Activated CD8-positive, alpha-beta memory T cell treated with anti-CD3 and anti-CD28 coated beads for 48 hours (primary cell): ENCODE results near the gene INPP5J.

Source experiments
- DNase-seq, 3 experiments: peaks; one replicate each; pipeline ENCODE4 v3.0.0-alpha.2; 2020; ENCODE audit warnings: low read depth in 2 of 3, low spot score in 2 of 3

Gene INPP5J

GRCh38 chr22:31123292-31123602, 481 bp downstream of the INPP5J start:
- no peak for DNase-seq

GRCh38 chr22:31124290-31124689, 1.5 kb downstream of the INPP5J start:
- DNase-seq = no peak

- DNase-seq = no peak
These were observed 2.2 kb downstream of the INPP5J start for GRCh38 chr22:31124811-31125465.

GRCh38 chr22:31125521-31126117, 2.9 kb downstream of the INPP5J start:
- DNase-seq = no peak

GRCh38 chr22:31126128-31126868, 3.5 kb downstream of the INPP5J start:
- no peak for DNase-seq

- DNase-seq = no peak
These were observed 4.1 kb downstream of the INPP5J start for GRCh38 chr22:31126869-31127175.

GRCh38 chr22:31127181-31127772, 4.5 kb downstream of the INPP5J start:
- DNase-seq = no peak

- no peak for DNase-seq
These were observed 5.4 kb downstream of the INPP5J start for GRCh38 chr22:31128156-31128555.

GRCh38 chr22:31130873-31131272, 8.1 kb downstream of the INPP5J start:
- no peak for DNase-seq

- no peak for DNase-seq
These were observed 11.1 kb downstream of the INPP5J start for GRCh38 chr22:31133911-31134310.

GRCh38 chr22:31134688-31135087, 11.9 kb downstream of the INPP5J start:
- DNase-seq = no peak

- no peak for DNase-seq
These were observed 12.9 kb downstream of the INPP5J start for GRCh38 chr22:31135706-31136105.

- DNase-seq = no peak
These were observed 13.4 kb downstream of the INPP5J start for GRCh38 chr22:31136155-31136554.

GRCh38 chr22:31136711-31137110, 13.9 kb downstream of the INPP5J start:
- DNase-seq = no peak

- no peak for DNase-seq
These were observed 15.0 kb downstream of the INPP5J start for GRCh38 chr22:31137721-31138120.

GRCh38 chr22:31138126-31138525, 15.4 kb downstream of the INPP5J start:
- no peak for DNase-seq

- DNase-seq = no peak
These were observed 16.3 kb downstream of the INPP5J start for GRCh38 chr22:31139066-31139465.

GRCh38 chr22:31139866-31140716, 17.3 kb downstream of the INPP5J start, which contains the start of gene PLA2G3:
Gene PLA2G3 (minus strand): TSS chr22:31140508. CDS start chr22:31140354, 154 bp downstream.
- DNase-seq = no peak

- no peak for DNase-seq
These were observed 18.0 kb downstream of the INPP5J start for GRCh38 chr22:31140746-31141145.

GRCh38 chr22:31141551-31141950, 18.8 kb downstream of the INPP5J start:
- no peak for DNase-seq

GRCh38 chr22:31142285-31142684, 19.5 kb downstream of the INPP5J start:
- DNase-seq = no peak
